ENCODE data around the gene SLC17A4.
A peak's percentile ranks its signal among the peaks of the same experiment; 100 is the strongest.

- peak in 1 of 2 experiments; percentile 30; a peak in 1 of 4 replicates for TF ChIP-seq CTCF (conservative IDR thresholded peaks at IDR 0.05; ENCODE audit: low read depth in 2 of 2)
- no peak for TF ChIP-seq CREB1 (CRISPR knock-in tag; IDR thresholded peaks at IDR 0.05; ENCODE audit: low read depth)
- no peak for TF ChIP-seq EZH2phosphoT487 (IDR thresholded peaks at IDR 0.05; ENCODE audit: unreplicated experiment)
- no peak for TF ChIP-seq POLR2AphosphoS5 (IDR thresholded peaks at IDR 0.05; ENCODE audit: low read depth)
- no peak for TF ChIP-seq REST (IDR thresholded peaks at IDR 0.05; ENCODE audit: unreplicated experiment)
Observed at GRCh38 chr6:25709761-25710160, 44.8 kb upstream of the SLC17A4 start.

Measured in GM23338 (cell line).